GM18517 (cell line): Measurements from ENCODE around the gene SLC30A2.

Source experiments
- ATAC-seq: cut with Tn5 transposase; IDR thresholded peaks from one replicate; pipeline ENCODE4 v1.9.1; 2021; ENCODE audit warnings: mild to moderate bottlenecking, moderate library complexity; ENCODE audit not compliant: unreplicated experiment

SLC30A2 gene

DNA sequence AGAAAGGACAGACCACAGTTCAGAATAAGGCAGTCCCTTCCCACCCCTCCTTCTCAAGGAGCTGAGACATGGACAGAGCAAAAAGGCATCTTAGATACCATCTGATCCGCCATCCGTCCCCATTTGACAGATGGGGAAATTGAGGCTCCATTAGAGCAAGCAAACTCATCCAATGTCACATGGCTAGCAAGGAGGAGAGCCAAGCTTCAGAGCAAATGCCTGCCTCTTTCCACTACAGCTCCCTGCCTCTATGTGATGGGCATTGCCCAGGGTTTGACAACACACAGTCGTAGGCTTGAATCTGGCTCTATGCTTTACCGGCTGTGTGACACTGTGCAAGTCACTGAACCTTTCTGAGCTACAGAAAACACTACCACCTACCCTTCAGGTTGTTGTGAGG, 3.9 kb downstream of the SLC30A2 start:
- ATAC-seq, result no peak

DNA sequence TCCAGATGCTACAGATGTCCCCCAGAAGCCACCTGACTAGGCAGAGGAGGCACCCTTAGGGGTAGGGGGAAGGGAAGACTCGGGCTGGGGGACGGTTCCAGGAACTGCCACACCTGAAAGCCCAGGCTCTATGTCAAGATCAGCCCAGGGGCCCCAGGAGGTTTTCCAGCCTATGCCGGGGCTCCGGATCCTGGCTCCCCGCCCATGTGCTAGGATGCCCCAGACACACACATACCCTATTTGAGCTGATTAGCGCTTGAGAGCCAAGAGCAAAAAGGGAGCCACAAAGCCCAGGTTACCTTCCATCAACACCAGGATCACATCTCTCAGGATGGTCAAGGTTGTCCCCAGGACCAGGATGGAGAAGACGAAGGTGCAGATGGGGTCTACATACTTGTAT, 4.5 kb downstream of the SLC30A2 start:
- ATAC-seq, result no peak

DNA sequence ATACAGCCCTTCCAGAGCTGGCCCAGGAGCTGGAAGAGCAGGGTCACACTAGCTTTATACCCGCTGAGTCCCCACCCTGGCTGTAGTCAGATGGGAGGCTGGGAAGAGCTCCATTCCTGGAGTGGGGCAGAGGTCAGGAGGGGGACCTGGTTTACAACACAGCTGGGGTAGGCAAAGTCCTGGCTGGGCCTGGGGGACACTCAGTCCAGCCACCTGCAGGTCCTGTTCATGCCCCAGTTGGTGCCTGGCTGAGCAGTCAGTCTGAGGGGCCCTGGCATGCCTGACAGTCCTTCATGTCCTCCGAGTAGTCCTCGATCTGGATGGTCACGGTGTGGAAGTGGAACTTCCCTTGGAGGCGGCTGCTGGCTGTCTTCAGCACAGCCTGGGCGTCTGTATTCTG, 7.0 kb downstream of the SLC30A2 start:
- ATAC-seq, result no peak

DNA sequence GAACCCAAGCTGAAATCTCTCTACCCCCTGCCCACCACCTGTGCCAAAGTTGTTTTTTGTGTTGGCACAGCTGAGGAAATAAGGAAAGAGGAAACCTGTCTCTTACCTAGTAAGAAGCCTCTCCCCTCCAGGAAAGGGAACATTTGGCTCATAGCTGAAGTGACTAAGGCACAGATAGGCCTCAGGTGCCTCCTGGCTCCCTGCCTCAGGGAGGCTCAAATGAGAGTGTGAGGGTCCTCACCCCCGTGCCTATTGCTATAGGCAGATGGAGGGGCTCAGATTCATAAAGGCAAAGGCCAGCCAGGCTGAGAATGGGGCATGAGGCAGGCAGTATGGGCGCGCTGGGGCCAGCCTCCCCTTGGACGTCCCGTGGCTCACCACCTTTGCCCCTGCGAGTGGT, 7.4 kb downstream of the SLC30A2 start:
- ATAC-seq, result no peak

DNA sequence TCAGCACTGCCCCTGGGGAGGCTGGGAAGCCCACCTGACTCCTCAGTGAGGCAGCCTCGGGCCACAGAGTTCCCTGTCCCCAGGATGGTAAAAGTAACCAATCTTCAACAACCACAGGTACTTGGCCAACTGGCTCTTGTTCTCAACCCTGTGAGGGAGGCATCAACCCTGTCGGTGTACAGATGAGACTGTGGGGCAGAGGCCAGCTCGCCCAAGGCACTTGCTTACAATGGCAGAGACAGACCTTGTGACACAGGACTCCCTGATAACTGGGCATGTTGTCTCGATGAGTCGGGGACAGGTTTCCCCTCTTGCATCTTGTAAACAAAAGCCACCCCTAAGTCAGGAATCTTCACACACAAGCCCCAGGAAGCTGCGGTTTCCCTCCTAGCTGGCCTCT, 8.0 kb downstream of the SLC30A2 start:
- no peak for ATAC-seq

GRCh38 chr1:26036756-26037281, 9.1 kb downstream of the SLC30A2 start:
- ATAC-seq, result no peak

DNA sequence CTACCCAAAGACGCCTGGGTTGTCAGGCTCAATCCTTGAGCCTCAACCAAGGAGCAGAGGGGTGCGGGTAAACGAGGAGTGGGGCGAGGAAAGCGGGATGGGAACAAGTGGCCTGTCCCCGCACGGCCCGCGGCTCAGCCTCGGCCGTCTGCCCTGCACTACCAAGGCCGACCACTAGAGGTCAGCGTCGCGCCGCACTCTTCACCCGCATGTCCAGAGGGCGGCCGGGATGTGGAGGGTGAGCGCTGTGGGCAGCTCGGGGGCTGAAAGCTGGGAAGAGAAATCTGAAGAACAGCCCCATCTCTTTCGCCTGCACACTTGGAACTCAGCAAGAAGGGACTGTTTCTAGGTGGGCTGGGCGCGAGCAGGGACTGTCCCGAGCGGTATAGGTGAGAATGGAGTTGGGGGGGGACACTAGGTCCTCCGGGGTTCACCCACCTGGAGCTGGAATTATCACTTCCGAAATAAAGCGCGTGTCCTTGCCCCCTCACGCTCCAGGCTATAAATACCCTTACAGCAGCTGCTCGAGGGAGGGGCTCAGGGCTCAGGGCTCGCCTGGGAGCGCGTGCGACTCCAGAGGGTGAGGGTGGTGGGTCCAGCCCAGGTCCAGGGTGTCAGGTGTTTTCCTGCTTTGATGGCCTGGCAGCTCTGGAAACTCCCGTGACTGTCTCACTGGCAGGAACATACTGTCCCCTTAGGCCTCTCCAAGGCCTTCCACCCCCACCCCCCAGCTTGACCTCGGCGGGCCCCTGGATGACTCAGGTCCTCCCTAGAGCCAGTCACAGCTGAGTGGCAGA, 9.8 kb downstream of the SLC30A2 start:
- ATAC-seq, result peak; percentile 55

DNA sequence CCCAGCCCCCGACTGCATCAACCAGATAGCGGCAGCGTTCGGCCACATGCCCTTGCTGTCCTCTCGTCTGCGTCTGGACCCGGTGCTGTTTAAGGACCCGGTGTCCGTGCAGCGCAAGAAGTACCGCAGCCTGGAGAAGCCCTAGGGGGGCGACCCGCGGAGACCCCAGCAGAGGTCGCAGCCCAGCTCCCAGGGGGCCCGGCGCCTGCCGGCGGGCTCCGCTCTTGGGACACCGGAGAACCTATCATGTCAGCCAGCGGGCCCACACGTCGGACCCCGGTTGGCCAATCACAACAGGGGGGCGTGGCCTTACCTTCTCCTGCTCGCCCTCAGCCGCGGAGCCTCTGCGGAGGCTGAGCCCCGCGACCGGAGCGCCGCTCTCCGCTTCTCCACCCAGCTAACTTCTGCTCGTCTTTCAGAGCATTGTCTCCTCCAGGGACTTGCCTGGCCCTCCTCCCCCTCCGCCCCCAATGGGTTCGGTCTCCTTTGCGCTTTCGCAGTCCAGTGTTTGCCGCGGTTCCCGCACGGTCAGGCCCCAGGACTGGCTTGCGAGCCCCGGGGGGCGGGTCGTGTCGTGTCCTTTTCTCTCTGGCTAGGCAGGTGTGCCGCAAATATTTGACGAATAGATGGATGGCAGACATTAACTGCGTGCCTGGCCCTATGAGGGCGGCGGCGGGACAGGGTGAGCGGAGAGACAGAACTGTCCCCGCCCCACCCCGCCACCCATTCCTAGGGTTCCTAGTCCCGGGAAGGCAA, 10.5 kb downstream of the SLC30A2 start:
- ATAC-seq, result peak; percentile 86

- ATAC-seq, result no peak
Measured at GRCh38 chr1:26034504-26035202, 11.3 kb downstream of the SLC30A2 start.

GRCh38 chr1:26032656-26033357, 13.1 kb downstream of the SLC30A2 start:
- ATAC-seq, result no peak

DNA sequence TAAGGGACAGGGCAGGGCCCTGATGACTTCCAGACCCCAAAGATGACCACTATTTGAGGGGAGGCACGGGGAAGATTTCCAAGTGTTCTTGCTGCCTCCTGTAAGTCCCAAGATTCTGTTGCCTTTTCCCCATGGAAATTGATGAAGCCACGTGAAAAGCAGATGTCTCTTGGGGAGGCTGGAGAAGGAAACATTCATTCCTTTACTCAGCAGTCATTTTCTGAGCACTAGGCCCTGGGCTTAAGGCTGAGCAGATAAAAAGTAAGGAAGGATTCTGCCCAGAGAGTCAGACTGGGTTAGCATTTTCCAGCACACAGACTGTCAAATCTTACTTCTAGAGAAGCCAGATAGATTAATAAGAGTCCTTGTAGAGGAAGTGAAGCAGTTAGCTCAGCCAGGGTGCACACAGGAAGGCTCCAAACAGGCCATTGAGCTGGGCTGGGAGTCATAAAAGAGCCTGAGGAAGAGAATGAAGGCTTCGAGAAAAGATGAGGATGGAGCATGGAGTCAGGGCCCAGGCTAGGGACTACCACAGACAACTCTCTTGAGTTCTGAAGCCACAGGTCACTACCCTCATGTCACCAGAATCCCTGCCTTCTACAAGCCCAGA, 14.2 kb downstream of the SLC30A2 start:
- no peak for ATAC-seq

DNA sequence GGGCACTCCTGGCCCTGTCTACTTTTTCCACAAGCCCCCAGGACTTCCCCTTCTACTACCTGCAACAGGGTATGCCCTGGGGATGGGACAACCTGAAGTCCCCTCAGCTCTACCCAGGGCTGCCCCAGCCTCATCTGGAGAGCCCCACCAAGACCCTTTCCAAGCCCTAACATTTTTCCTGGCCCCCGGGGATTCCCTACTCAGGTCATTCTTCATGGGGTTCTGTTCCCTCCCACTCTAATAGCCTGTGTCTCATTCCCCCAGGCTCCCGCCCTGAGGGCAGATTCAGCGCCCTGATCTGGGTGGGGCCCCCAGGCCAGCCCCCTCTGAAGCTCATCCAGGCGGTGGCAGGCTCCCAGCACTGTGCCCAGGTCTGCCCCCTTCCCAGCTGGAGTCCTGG, 14.7 kb downstream of the SLC30A2 start:
- no peak for ATAC-seq

GRCh38 chr1:26029864-26030481, 15.9 kb downstream of the SLC30A2 start:
- no peak for ATAC-seq

- no peak for ATAC-seq
Measured at GRCh38 chr1:26029054-26029863, 16.7 kb downstream of the SLC30A2 start.

GRCh38 chr1:26028490-26028980, 17.4 kb downstream of the SLC30A2 start:
- ATAC-seq, result no peak

GRCh38 chr1:26027716-26028489, 18.0 kb downstream of the SLC30A2 start:
- no peak for ATAC-seq

DNA sequence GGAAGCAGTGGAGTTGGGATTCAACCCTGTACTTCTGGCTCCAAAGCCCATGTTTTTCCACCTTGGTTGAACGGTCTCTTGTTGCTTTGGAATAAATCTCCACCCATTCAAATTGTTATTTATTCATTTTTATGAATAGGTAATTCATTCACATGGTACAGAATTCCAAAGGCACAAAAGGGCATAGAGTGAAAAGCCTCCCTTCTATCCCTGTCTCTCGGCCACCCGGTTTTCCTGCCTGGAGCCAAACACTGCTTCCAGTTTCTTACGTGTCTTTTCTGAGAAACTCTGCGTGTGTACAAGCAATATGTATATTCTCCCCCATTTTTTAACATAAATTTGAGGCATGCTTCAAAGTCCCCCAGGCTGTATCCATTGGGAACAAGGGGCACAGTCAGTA, 20.4 kb downstream of the SLC30A2 start:
- no peak for ATAC-seq

- ATAC-seq, result no peak
Measured at GRCh38 chr1:26025060-26025459, 20.9 kb downstream of the SLC30A2 start.
